IPS DF 4.7 (cell line): ENCODE results near the gene HECW1.
"Not testable (repeated sequence)": the region's sequence is repeated elsewhere in the genome, so short reads cannot be mapped to it uniquely, and the experiment has no call there.

Experiments
- DNase-seq: peaks from one replicate; pipeline ENCODE4 v3.0.0-alpha.2; 2013; ENCODE audit warnings: low spot score; ENCODE audit errors: extremely low read depth

Gene HECW1

GRCh38 chr7:43112459-43112940 is at the start of gene HECW1:
TSS of gene HECW1 (plus strand) at chr7:43112647. CDS start at chr7:43243906, 131,259 bp downstream.
- DNase-seq = no peak

GRCh38 chr7:43071604-43072003 is 40.8 kb upstream of the HECW1 start:
- DNase-seq = peak; percentile 62

GRCh38 chr7:43072530-43072929 is 39.9 kb upstream of the HECW1 start:
- no peak for DNase-seq

- DNase-seq = not testable (repeated sequence)
These were observed 38.6 kb upstream of the HECW1 start for GRCh38 chr7:43073811-43074210.

- DNase-seq = no peak
These were observed 36.2 kb upstream of the HECW1 start for GRCh38 chr7:43076189-43076605.

GRCh38 chr7:43076606-43077005 is 35.8 kb upstream of the HECW1 start:
- no peak for DNase-seq

- no peak for DNase-seq
These were observed 35.2 kb upstream of the HECW1 start for GRCh38 chr7:43077285-43077684.

GRCh38 chr7:43077732-43078391 is 34.6 kb upstream of the HECW1 start:
- no peak for DNase-seq

GRCh38 chr7:43078794-43079193 is 33.7 kb upstream of the HECW1 start:
- DNase-seq = no peak

- DNase-seq = no peak
These were observed 30.8 kb upstream of the HECW1 start for GRCh38 chr7:43081603-43082002.

- no peak for DNase-seq
These were observed 29.3 kb upstream of the HECW1 start for GRCh38 chr7:43083106-43083505.

- DNase-seq = no peak
These were observed 27.4 kb upstream of the HECW1 start for GRCh38 chr7:43085017-43085416.

GRCh38 chr7:43085992-43086391 is 26.5 kb upstream of the HECW1 start:
- no peak for DNase-seq

- DNase-seq = no peak
These were observed 19.6 kb upstream of the HECW1 start for GRCh38 chr7:43092819-43093218.

- no peak for DNase-seq
These were observed 15.6 kb upstream of the HECW1 start for GRCh38 chr7:43096875-43097274.

- DNase-seq = no peak
These were observed 12.7 kb upstream of the HECW1 start for GRCh38 chr7:43099750-43100149.

GRCh38 chr7:43104874-43105520 is 7.5 kb upstream of the HECW1 start:
- DNase-seq = no peak

- DNase-seq = no peak
These were observed 6.8 kb upstream of the HECW1 start for GRCh38 chr7:43105521-43106120.

- no peak for DNase-seq
These were observed 4.0 kb upstream of the HECW1 start for GRCh38 chr7:43108255-43109011.

GRCh38 chr7:43110791-43111535 is 1.5 kb upstream of the HECW1 start:
- no peak for DNase-seq
